Epithelial cell of proximal tubule (primary cell): ENCODE results near the gene MAML2. TPM values are rescaled to one million over a fixed set of nuclear protein-coding genes. Genes with fewer than 3 reads are reported as not detected.

Experiments used
- DNase-seq: peaks from one replicate; pipeline ENCODE4 v3.0.0-alpha.2; 2011; ENCODE audit warnings: low read depth
- H3K4me3 ChIP-seq: 2 replicates; pipeline ENCODE4 v1.5.1; 2011; ENCODE audit warnings: low read depth, mild to moderate bottlenecking, low read length
- CTCF ChIP-seq: conservative IDR thresholded peaks from 2 replicates; pipeline ENCODE4 v1.5.1; 2012; ENCODE audit warnings: low read depth, mild to moderate bottlenecking, low read length
- total RNA-seq: library from RNA; depleted of rRNA; stranded (reverse); fragments of >200 nt; gene quantifications from 2 replicates; pipeline ENCODE4 v1.2.3, GENCODE V29; 2015

The MAML2 gene
- total RNA-seq, 1 donor from 2014 or later: 5.1 TPM

GRCh38 chr11:96193745-96194443 is 149.1 kb downstream of the MAML2 start:
- DNase-seq: no peak
- TF ChIP-seq CTCF: no peak
- no peak overlapping the region for H3K4me3 ChIP-seq

- no peak for DNase-seq
- TF ChIP-seq CTCF: no peak
- H3K4me3 ChIP-seq: no peak overlapping the region
Observed at GRCh38 chr11:96191752-96192151, 151.2 kb downstream of the MAML2 start.

- DNase-seq: no peak
- no peak overlapping the region for H3K4me3 ChIP-seq
- no peak for TF ChIP-seq CTCF
Observed at GRCh38 chr11:96189351-96189750, 153.6 kb downstream of the MAML2 start.

GRCh38 chr11:96188243-96189006 is 154.6 kb downstream of the MAML2 start:
- DNase-seq: no peak

GRCh38 chr11:96187822-96188221 is 155.2 kb downstream of the MAML2 start:
- H3K4me3 ChIP-seq: no peak overlapping the region
- DNase-seq: no peak
- no peak for TF ChIP-seq CTCF

More at GRCh38 chr11:96188243-96189006, 154.6 kb downstream of the MAML2 start:
- H3K4me3 ChIP-seq: no peak overlapping the region
- TF ChIP-seq CTCF: no peak

GRCh38 chr11:96186806-96187205 is 156.2 kb downstream of the MAML2 start:
- TF ChIP-seq CTCF: no peak
- H3K4me3 ChIP-seq: no peak overlapping the region
- no peak for DNase-seq
